Hepatocyte (in vitro differentiated cells): ENCODE measurements around the gene CDC42BPA. TPM values are rescaled to one million over a fixed set of nuclear protein-coding genes. Genes with fewer than 3 reads are reported as not detected.

Experiments used
- DNase-seq: peaks from one replicate; pipeline ENCODE4 v3.0.0-alpha.2; 2016; ENCODE audit warnings: low spot score
- H2AFZ ChIP-seq: fragments of 200-600 bp; sonication (generic); 2 replicates; pipeline ENCODE4 v1.6.0; 2016; ENCODE audit warnings: antibody characterized with exemption, mild to moderate bottlenecking
- H3K27ac ChIP-seq: fragments of 200-600 bp; sonication (generic); 2 replicates; pipeline ENCODE4 v1.5.1; 2016; ENCODE audit warnings: mild to moderate bottlenecking
- H3K27me3 ChIP-seq: fragments of 200-600 bp; sonication (generic); 2 replicates; pipeline ENCODE4 v1.6.1; 2016
- H3K36me3 ChIP-seq: fragments of 200-600 bp; sonication (generic); replicated peaks from 2 replicates; pipeline ENCODE4 v1.5.1; 2016; ENCODE audit warnings: low read depth; ENCODE audit not compliant: insufficient read depth
- H3K4me1 ChIP-seq: fragments of 200-600 bp; sonication (generic); 2 replicates; pipeline ENCODE4 v1.5.1; 2016; ENCODE audit warnings: mild to moderate bottlenecking, moderate library complexity; ENCODE audit not compliant: insufficient read depth
- H3K4me2 ChIP-seq: fragments of 200-600 bp; sonication (generic); 2 replicates; pipeline ENCODE4 v1.6.0; 2016
- H3K4me3 ChIP-seq: fragments of 200-600 bp; sonication (generic); 2 replicates; pipeline ENCODE4 v1.5.1; 2016; ENCODE audit warnings: mild to moderate bottlenecking
- H3K79me2 ChIP-seq: fragments of 200-600 bp; sonication (generic); 2 replicates; pipeline ENCODE4 v1.6.0; 2017; ENCODE audit warnings: mild to moderate bottlenecking
- H3K9me2 ChIP-seq: fragments of 200-600 bp; sonication (generic); replicated peaks from 2 replicates; pipeline ENCODE4 v1.6.0; 2017; ENCODE audit warnings: mild to moderate bottlenecking; ENCODE audit not compliant: insufficient read depth
- H3K9me3 ChIP-seq: fragments of 200-600 bp; sonication (generic); 2 replicates; pipeline ENCODE4 v1.5.1; 2016; ENCODE audit warnings: low read depth, mild to moderate bottlenecking
- H4K20me1 ChIP-seq: fragments of 200-600 bp; sonication (generic); 2 replicates; pipeline ENCODE4 v1.6.0; 2016; ENCODE audit warnings: mild to moderate bottlenecking; ENCODE audit not compliant: insufficient read depth, poor library complexity, severe bottlenecking
- EZH2 ChIP-seq: fragments of 200-600 bp; sonication (generic); IDR thresholded peaks from 2 replicates; pipeline ENCODE4 v1.6.1; 2016; ENCODE audit warnings: antibody characterized with exemption, mild to moderate bottlenecking, borderline replicate concordance
- EZH2phosphoT487 ChIP-seq: fragments of 200-600 bp; sonication (generic); IDR thresholded peaks from one replicate; pipeline ENCODE4 v1.6.1; 2018; ENCODE audit warnings: antibody characterized with exemption, mild to moderate bottlenecking, low read depth, moderate library complexity; ENCODE audit not compliant: unreplicated experiment, severe bottlenecking
- WGBS: methylation state at CpG from one replicate; pipeline ENCODE4 v1.1.6; 2016; ENCODE audit warnings: low lambda C conversion rate; ENCODE audit errors: missing lambda C conversion rate; 5-methylcytosine and 5-hydroxymethylcytosine counted together
- polyA plus RNA-seq: library from polyadenylated mRNA; unstranded; fragments of >200 nt; fragmentation: Nextera tagmentation; extraction: Ambion mirVana; gene quantifications from 2 replicates; pipeline ENCODE4 v1.2.1, GENCODE V29; 2016
- total RNA-seq: library from RNA; depleted of rRNA; stranded (reverse); fragments of >200 nt; gene quantifications from 2 replicates; pipeline ENCODE4 v1.2.3, GENCODE V29; 2014
- TF ChIP-seq, protein P1 (sequence below): fragments of 200-600 bp; sonication (generic); IDR thresholded peaks from 2 replicates; pipeline ENCODE4 v1.5.1; 2016; ENCODE audit warnings: antibody characterized with exemption, mild to moderate bottlenecking; ENCODE audit not compliant: poor library complexity

The CDC42BPA gene
- total and polyA plus RNA-seq, 2 experiments from 2014 or later = 24.5 to 40.9 TPM

- H3K4me2 ChIP-seq = no peak overlapping the region
- TF ChIP-seq EZH2phosphoT487 = no peak
- TF ChIP-seq EZH2 = no peak
- TF ChIP-seq, protein P1, sequence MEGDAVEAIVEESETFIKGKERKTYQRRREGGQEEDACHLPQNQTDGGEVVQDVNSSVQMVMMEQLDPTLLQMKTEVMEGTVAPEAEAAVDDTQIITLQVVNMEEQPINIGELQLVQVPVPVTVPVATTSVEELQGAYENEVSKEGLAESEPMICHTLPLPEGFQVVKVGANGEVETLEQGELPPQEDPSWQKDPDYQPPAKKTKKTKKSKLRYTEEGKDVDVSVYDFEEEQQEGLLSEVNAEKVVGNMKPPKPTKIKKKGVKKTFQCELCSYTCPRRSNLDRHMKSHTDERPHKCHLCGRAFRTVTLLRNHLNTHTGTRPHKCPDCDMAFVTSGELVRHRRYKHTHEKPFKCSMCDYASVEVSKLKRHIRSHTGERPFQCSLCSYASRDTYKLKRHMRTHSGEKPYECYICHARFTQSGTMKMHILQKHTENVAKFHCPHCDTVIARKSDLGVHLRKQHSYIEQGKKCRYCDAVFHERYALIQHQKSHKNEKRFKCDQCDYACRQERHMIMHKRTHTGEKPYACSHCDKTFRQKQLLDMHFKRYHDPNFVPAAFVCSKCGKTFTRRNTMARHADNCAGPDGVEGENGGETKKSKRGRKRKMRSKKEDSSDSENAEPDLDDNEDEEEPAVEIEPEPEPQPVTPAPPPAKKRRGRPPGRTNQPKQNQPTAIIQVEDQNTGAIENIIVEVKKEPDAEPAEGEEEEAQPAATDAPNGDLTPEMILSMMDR = no peak
- peaks cover 4% of the 10 kb centered on the region for H3K9me3 ChIP-seq
- DNase-seq = no peak
- WGBS = 97% methylated on average over 18 of the region's 34 CpGs
- no peaks in the 10 kb centered on the region for H3K9me2 ChIP-seq
- H3K4me3 ChIP-seq = no peak overlapping the region
- peaks cover 27% of the 10 kb centered on the region for H3K4me1 ChIP-seq
- no peak overlapping the region for H2AFZ ChIP-seq
- H3K79me2 ChIP-seq = peaks cover 5% of the 10 kb centered on the region
- no peaks in the 10 kb centered on the region for H3K27me3 ChIP-seq
- no peak overlapping the region for H3K27ac ChIP-seq
- no peaks in the 10 kb centered on the region for H3K36me3 ChIP-seq
- no peaks in the 10 kb centered on the region for H4K20me1 ChIP-seq
Measured at GRCh38 chr1:226976276-226976977, 341.9 kb downstream of the CDC42BPA start.

DNA sequence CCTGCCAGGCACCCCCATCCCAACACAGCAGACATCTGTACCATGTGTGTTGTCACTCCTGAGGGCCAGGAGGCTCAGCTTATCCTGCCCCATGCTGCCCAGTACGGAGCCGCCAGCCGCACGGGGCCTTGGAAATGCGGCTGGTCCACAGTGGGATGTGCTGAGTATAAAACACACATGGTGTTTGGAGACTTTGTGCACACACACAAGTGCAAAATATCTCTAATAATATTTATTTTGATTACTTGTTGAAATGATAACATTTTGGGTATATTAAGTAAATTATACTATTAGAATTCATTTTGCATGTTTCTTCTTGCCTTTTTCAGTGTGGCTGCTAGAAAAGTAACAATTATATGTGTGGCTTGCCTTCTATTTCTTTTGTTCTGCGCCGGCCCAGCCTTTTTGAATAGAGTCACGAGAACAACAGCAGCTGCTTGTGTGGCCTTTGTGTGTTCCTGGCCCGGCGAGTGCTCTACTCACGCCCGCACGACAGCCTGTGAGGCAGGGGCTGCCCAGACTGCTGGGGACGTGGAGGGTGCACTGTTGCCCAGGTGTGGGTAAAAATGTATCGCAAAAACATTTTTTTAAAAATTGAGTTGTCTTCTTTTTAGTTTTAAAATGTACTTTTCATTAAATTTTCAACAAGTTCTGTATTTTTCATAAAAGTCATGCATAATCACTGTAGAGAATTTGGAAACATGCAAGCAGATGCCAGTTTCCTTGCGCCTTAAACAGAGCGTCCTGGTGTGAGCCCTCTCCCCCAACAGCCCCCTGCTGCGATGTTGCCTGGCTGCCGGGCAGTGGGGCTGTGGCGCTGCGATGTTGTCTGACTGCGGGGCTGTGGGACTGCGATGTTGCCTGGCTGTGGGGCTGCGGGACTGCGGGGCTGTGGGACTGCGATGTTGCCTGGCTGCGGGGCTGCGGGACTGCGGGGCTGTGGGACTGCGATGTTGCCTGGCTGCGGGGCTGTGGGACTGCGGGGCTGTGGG is 342.7 kb downstream of the CDC42BPA start:
- Histone ChIP-seq H3K27ac (peak overlapping the region; percentile 89), H3K4me2 (peak overlapping the region; percentile 61), H3K9me2 (no peaks in the 10 kb centered on the region), H3K4me1 (peaks cover 27% of the 10 kb centered on the region), H3K4me3 (no peak overlapping the region), H3K36me3 (no peaks in the 10 kb centered on the region), H3K27me3 (no peaks in the 10 kb centered on the region), H3K79me2 (peaks cover 10% of the 10 kb centered on the region), H4K20me1 (no peaks in the 10 kb centered on the region), H3K9me3 (peaks cover 7% of the 10 kb centered on the region), H2AFZ (no peak overlapping the region)
- WGBS = 87% methylated on average over 25 of the region's 32 CpGs
- no peak for DNase-seq
- TF ChIP-seq, protein P1 = no peak
- TF ChIP-seq EZH2phosphoT487 (no peak), EZH2 (no peak)

DNA sequence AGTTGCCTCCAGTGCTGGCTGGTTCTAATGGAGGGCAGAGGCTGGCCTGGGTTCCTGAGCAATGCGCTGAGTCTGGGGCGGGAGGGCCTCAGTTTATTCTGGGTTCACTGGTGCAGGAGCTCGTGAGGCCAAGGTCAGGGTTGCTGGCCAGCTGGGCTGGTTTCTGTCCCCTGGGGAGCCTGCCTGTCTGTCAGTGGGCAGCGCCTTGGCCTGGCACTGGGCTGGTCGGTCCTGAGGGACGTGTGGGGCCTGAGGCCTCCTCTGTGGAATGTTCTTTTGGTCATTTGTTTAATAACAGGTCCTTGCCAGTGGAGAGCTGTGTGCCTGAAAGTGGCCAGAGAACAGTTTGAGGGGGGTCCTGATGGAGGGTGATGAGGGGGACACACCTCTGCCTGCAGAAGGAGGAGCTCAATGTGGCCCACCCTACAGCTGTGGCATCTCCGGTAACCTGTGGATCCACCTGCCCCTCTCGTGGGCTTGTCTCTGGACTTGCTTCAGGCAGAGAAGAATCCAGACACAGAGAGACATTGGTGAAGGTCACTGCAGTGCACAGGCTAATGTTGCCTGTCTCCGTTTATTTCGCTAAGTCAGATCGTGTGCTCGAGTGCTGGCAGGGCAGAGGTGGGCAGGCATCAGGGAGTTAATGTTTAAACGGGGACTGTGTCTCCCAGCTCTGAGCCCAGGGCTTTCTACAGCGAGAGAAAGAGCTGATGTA is 343.6 kb downstream of the CDC42BPA start:
- no peaks in the 10 kb centered on the region for H4K20me1 ChIP-seq
- H3K27ac ChIP-seq = peak overlapping the region; percentile 89
- peaks cover 10% of the 10 kb centered on the region for H3K79me2 ChIP-seq
- H3K4me1 ChIP-seq = peaks cover 27% of the 10 kb centered on the region
- H3K4me3 ChIP-seq = no peak overlapping the region
- H2AFZ ChIP-seq = no peak overlapping the region
- H3K4me2 ChIP-seq = peak overlapping the region; percentile 61
- no peaks in the 10 kb centered on the region for H3K36me3 ChIP-seq
- TF ChIP-seq, protein P1 = no peak
- no peak for TF ChIP-seq EZH2
- TF ChIP-seq EZH2phosphoT487 = no peak
- DNase-seq = peak; percentile 65
- H3K9me2 ChIP-seq = no peaks in the 10 kb centered on the region
- 57% methylated on average over 14 of the region's 14 CpGs for WGBS
- H3K27me3 ChIP-seq = no peaks in the 10 kb centered on the region
- peaks cover 7% of the 10 kb centered on the region for H3K9me3 ChIP-seq
